OCI-LY1 (cell line): ENCODE measurements around the gene TNS3.

Source experiments
- H2AFZ ChIP-seq: fragments of 200-600 bp; sonication (generic), shearing (Covaris generic); 2 replicates; pipeline ENCODE4 v1.6.0; 2014; ENCODE audit warnings: antibody characterized with exemption, mild to moderate bottlenecking, low read length
- H3F3A ChIP-seq: fragments of 200-600 bp; sonication (generic), shearing (Covaris generic); 2 replicates; pipeline ENCODE4 v1.6.0; 2014; ENCODE audit warnings: mild to moderate bottlenecking, antibody characterized with exemption, low read length, moderate library complexity; ENCODE audit not compliant: insufficient read depth
- H3K27ac ChIP-seq: fragments of 200-600 bp; sonication (generic); 2 replicates; pipeline ENCODE4 v1.5.1; 2014; ENCODE audit warnings: low read length, mixed run types, mild to moderate bottlenecking, low read depth; ENCODE audit not compliant: poor library complexity, severe bottlenecking
- H3K27me3 ChIP-seq: fragments of 200-600 bp; sonication (generic); 2 replicates; pipeline ENCODE4 v1.6.0; 2014; ENCODE audit warnings: antibody characterized with exemption, mild to moderate bottlenecking, low read length, moderate library complexity; ENCODE audit not compliant: insufficient read depth
- H3K36me3 ChIP-seq: fragments of 200-600 bp; sonication (generic); 2 replicates; pipeline ENCODE4 v1.6.1; 2014; ENCODE audit warnings: mild to moderate bottlenecking, antibody characterized with exemption, low read length, moderate library complexity, mixed read lengths; ENCODE audit not compliant: insufficient read depth
- H3K4me1 ChIP-seq: fragments of 200-600 bp; sonication (generic); 2 replicates; pipeline ENCODE4 v1.5.1; 2014; ENCODE audit warnings: mild to moderate bottlenecking, low read length, moderate library complexity; ENCODE audit not compliant: insufficient read depth, severe bottlenecking
- H3K4me2 ChIP-seq: fragments of 200-600 bp; sonication (generic), shearing (Covaris generic); 2 replicates; pipeline ENCODE4 v1.6.1; 2014; ENCODE audit warnings: low read length
- H3K4me3 ChIP-seq: fragments of 200-600 bp; sonication (generic); 2 replicates; pipeline ENCODE4 v1.5.1; 2014; ENCODE audit warnings: low read length, low read depth, mild to moderate bottlenecking, mixed read lengths; ENCODE audit not compliant: poor library complexity, severe bottlenecking
- H3K79me2 ChIP-seq: fragments of 200-600 bp; shearing (Covaris generic); 2 replicates; pipeline ENCODE4 v1.6.1; 2016; ENCODE audit warnings: mixed run types, low read length, mixed read lengths; ENCODE audit not compliant: insufficient read depth
- H3K9ac ChIP-seq: fragments of 200-600 bp; sonication (generic), shearing (Covaris generic); 2 replicates; pipeline ENCODE4 v1.6.1; 2014; ENCODE audit warnings: mild to moderate bottlenecking, low read length, mixed read lengths
- H3K9me2 ChIP-seq: fragments of 200-600 bp; sonication (generic), shearing (Covaris generic); 2 replicates; pipeline ENCODE4 v1.6.1; 2014; ENCODE audit warnings: low read depth, mild to moderate bottlenecking, low read length, mixed read lengths
- H3K9me3 ChIP-seq: fragments of 200-600 bp; shearing (Covaris generic); 2 replicates; pipeline ENCODE4 v1.6.1; 2014; ENCODE audit warnings: low read length, mixed read lengths
- H4K20me1 ChIP-seq: fragments of 200-600 bp; sonication (generic), shearing (Covaris generic); 2 replicates; pipeline ENCODE4 v1.6.0; 2016; ENCODE audit warnings: mild to moderate bottlenecking, low read length; ENCODE audit not compliant: insufficient read depth
- EZH2 ChIP-seq: fragments of 200-600 bp; sonication (generic), shearing (Covaris generic); IDR thresholded peaks from 2 replicates; pipeline ENCODE4 v1.8.0; 2017; ENCODE audit warnings: borderline replicate concordance, mixed run types, mild to moderate bottlenecking, antibody characterized with exemption, low read length, moderate library complexity, mixed read lengths
- TF ChIP-seq, protein P1 (sequence below): fragments of 200-600 bp; sonication (generic), shearing (Covaris generic); IDR thresholded peaks from 2 replicates; pipeline ENCODE4 v1.5.1; 2017; ENCODE audit warnings: mild to moderate bottlenecking, antibody characterized with exemption, low read length, moderate library complexity, mixed read lengths

The TNS3 gene

DNA sequence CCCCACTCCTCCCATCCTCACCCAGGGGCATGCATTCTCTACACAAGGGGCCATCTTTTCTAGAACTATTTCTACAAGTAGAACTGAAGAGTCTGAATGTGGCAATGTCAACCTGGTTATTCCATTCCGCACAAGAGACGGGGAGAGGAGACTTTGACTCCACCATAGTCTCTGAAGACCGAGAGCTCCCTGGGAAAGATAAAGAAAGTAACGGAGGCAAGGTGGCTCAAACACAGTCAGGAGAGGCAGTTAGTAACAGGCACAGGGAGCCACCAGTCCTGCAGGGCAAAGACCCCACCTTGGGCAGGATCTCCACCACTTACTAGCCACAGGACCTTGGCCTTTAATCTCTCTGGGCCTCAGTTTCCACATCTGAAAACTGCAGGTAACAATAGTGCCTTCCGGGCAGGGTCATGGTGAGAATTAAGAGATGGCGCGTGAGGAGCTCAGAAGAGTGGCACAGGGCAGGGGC is 100.3 kb downstream of the TNS3 start:
- TF ChIP-seq, protein P1, sequence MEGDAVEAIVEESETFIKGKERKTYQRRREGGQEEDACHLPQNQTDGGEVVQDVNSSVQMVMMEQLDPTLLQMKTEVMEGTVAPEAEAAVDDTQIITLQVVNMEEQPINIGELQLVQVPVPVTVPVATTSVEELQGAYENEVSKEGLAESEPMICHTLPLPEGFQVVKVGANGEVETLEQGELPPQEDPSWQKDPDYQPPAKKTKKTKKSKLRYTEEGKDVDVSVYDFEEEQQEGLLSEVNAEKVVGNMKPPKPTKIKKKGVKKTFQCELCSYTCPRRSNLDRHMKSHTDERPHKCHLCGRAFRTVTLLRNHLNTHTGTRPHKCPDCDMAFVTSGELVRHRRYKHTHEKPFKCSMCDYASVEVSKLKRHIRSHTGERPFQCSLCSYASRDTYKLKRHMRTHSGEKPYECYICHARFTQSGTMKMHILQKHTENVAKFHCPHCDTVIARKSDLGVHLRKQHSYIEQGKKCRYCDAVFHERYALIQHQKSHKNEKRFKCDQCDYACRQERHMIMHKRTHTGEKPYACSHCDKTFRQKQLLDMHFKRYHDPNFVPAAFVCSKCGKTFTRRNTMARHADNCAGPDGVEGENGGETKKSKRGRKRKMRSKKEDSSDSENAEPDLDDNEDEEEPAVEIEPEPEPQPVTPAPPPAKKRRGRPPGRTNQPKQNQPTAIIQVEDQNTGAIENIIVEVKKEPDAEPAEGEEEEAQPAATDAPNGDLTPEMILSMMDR, result no peak
- no peak for TF ChIP-seq EZH2
- peaks cover 41% of the 10 kb centered on the region for H3K79me2 ChIP-seq
- H3K27me3 ChIP-seq, result no peaks in the 10 kb centered on the region
- no peak overlapping the region for H2AFZ ChIP-seq
- H3K9me3 ChIP-seq, result peaks cover 13% of the 10 kb centered on the region
- H3K4me3 ChIP-seq, result peak overlapping the region; percentile 57
- peaks cover 66% of the 10 kb centered on the region for H3K4me1 ChIP-seq
- no peaks in the 10 kb centered on the region for H4K20me1 ChIP-seq
- H3F3A ChIP-seq, result no peaks in the 10 kb centered on the region
- H3K9ac ChIP-seq, result peak overlapping the region; percentile 63; the same call in 1 of the 2 replicates
- H3K36me3 ChIP-seq, result peaks cover 42% of the 10 kb centered on the region
- H3K27ac ChIP-seq, result peak overlapping the region; percentile 90
- H3K9me2 ChIP-seq, result no peaks in the 10 kb centered on the region
- H3K4me2 ChIP-seq, result peak overlapping the region; percentile 70

DNA sequence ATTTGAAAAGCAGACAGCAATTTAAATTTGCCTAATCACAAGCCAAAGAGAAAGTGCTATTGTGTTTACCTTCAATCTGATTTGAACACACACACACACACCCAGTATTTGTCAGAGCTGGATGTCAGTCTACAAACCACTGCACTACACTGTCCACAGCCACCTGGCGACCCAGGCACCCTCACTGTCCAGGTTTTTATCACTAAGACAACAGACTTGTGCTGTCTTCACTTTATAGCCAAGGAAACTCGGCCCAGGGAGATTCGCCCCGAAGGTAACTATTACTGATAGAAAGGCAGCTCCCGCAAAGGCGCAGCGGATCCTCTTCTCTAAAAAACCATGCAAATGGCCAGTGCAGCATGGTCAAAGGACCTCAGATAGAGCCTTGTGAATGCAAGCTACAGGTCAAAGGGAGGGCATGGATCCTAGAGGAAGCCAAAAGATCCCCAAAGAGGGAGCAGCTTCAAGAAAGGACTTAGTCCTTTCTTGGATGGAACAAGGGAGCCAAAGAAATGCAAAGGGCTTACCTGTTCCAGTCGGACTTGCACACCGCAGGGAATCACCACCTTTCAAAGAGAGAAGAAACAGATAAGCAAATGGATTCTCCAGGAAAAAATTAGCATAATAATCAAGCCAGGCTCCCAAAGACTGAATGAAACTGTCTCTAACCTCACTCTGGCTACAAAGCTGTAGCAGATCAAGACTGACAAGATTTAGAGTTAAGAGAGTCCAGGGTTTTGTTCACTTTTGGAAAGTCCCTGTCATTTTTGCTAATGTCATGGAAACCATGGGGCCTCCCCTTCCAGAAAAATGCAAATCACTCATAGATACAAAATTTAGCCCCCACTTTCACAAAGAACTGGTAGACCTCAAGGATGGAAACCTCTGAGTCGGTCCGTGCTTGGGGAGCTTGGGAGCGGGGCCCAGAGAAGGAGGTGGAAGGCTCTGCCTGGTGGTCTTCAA is 101.1 kb downstream of the TNS3 start:
- Histone ChIP-seq H3K79me2 (peaks cover 39% of the 10 kb centered on the region), H3K9me3 (peaks cover 13% of the 10 kb centered on the region), H3F3A (no peaks in the 10 kb centered on the region), H2AFZ (no peak overlapping the region), H4K20me1 (no peaks in the 10 kb centered on the region), H3K27me3 (no peaks in the 10 kb centered on the region), H3K4me3 (peak overlapping the region; percentile 57), H3K27ac (peak overlapping the region; percentile 90), H3K4me2 (peak overlapping the region; percentile 70), H3K9me2 (no peaks in the 10 kb centered on the region), H3K36me3 (peaks cover 42% of the 10 kb centered on the region), H3K9ac (peak overlapping the region; percentile 63), H3K4me1 (peaks cover 71% of the 10 kb centered on the region)
- no peak for TF ChIP-seq EZH2
- TF ChIP-seq, protein P1, result no peak

DNA sequence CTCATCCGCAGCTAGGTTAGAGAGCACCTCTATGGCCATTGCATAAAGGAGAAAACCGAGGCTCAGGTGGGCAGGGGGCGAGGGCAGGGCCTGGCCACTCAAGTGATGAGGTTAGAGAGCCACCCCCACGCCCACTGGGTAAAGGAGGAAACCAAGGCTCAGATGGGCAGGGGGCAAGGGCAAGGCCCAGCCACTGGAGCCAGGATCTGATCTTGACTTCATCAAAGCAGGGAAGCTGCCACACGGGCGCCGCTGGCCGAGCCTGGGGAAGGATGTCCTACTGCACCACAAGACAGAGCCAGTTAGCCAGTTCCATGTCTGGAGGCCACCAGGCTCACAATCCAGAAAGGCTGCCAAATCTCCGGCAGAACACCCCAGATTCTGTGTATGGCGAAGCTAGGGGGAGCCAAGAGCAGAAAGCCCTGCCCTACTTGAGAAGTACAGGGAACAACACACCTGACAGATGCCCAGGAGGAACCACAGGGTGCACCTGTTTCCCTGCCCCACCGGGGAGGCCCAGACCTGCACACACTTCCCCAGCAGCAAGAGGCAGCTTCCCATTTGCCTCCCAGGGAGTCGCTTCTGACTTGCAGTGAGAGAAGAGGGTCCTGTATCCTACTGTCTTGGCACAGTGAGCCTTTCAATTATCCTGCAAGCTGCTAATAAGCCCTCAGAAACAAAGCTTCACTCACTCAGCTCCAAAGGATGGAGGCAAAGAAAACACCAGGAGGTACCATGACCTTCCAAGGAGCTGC is 101.9 kb downstream of the TNS3 start:
- peak overlapping the region; percentile 70 for H3K4me2 ChIP-seq
- TF ChIP-seq EZH2, result no peak
- TF ChIP-seq, protein P1, result peak; percentile 51; the same call in 1 of the 2 replicates
- peak overlapping the region; percentile 90 for H3K27ac ChIP-seq
- peaks cover 33% of the 10 kb centered on the region for H3K36me3 ChIP-seq
- H3F3A ChIP-seq, result no peaks in the 10 kb centered on the region
- no peak overlapping the region for H2AFZ ChIP-seq
- peak overlapping the region; percentile 63 for H3K9ac ChIP-seq
- H3K9me2 ChIP-seq, result no peaks in the 10 kb centered on the region
- H3K27me3 ChIP-seq, result no peaks in the 10 kb centered on the region
- no peaks in the 10 kb centered on the region for H4K20me1 ChIP-seq
- peak overlapping the region; percentile 57 for H3K4me3 ChIP-seq
- peaks cover 39% of the 10 kb centered on the region for H3K79me2 ChIP-seq
- H3K4me1 ChIP-seq, result peaks cover 80% of the 10 kb centered on the region
- peaks cover 7% of the 10 kb centered on the region for H3K9me3 ChIP-seq
